Measurements from ENCODE around the gene ITGB3.

DNA sequence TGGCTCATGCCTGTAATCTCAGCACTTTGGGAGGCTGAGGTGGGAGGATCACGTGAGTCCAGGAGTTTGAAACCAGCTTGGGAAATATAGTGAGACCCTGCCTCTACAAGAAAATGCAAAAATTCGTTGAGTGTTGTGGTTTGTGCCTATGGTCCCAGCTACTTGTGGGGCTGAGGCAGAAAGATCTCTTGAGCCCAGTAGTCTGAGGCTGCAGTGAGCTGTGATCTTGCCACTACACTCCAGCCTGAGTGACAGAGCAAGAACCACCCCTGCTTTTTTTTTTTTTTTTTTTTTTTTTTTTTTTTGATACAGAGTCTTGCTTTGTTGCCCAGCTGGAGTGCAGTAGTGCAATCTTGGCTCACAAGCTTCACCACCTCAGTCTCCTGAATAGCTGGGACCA is 34.0 kb downstream of the ITGB3 start:
- TF ChIP-seq CTCF (conservative IDR thresholded peaks at IDR 0.05; ENCODE audit: low read depth, low read length) (no peak), POLR2A (IDR thresholded peaks at IDR 0.05; ENCODE audit: low read depth, low read length) (no peak), CEBPB (IDR thresholded peaks at IDR 0.05; ENCODE audit: low read depth, low read length) (no peak), RFX5 (IDR thresholded peaks at IDR 0.05; ENCODE audit: low read depth, low read length) (no peak), RAD21 (IDR thresholded peaks at IDR 0.05; ENCODE audit: low read length) (no peak), MXI1 (IDR thresholded peaks at IDR 0.05; ENCODE audit: borderline replicate concordance, low read depth, low read length) (no peak)
- TF ChIP-seq, protein P1, sequence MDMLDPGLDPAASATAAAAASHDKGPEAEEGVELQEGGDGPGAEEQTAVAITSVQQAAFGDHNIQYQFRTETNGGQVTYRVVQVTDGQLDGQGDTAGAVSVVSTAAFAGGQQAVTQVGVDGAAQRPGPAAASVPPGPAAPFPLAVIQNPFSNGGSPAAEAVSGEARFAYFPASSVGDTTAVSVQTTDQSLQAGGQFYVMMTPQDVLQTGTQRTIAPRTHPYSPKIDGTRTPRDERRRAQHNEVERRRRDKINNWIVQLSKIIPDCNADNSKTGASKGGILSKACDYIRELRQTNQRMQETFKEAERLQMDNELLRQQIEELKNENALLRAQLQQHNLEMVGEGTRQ (IDR thresholded peaks at IDR 0.05; ENCODE audit: low read depth, low read length): no peak
